GM19438 (cell line): Measurements from ENCODE around the gene PRR15L.

Experiments
- ATAC-seq: cut with Tn5 transposase; IDR thresholded peaks from one replicate; pipeline ENCODE4 v1.9.1; 2021; ENCODE audit warnings: low read depth; ENCODE audit not compliant: unreplicated experiment

Gene PRR15L

GRCh38 chr17:47907932-47908562 is 49.6 kb downstream of the PRR15L start:
- ATAC-seq = no peak

- ATAC-seq = no peak
Observed at GRCh38 chr17:47906443-47906842, 51.2 kb downstream of the PRR15L start.

- no peak for ATAC-seq
Observed at GRCh38 chr17:47905221-47905733, 52.4 kb downstream of the PRR15L start.

- no peak for ATAC-seq
Observed at GRCh38 chr17:47902039-47902744, 55.5 kb downstream of the PRR15L start.
